Measurements from ENCODE around the gene PDP2.
"Not testable (repeated sequence)": the region's sequence is repeated elsewhere in the genome, so short reads cannot be mapped to it uniquely, and the experiment has no call there.

The PDP2 gene

GRCh38 chr16:66919569-66920298 lies 39.4 kb downstream of the PDP2 start:
- DNase-seq (ENCODE audit: low spot score), result no peak

GRCh38 chr16:66920299-66920590 lies 39.9 kb downstream of the PDP2 start:
- no peak for DNase-seq (ENCODE audit: low spot score)

DNA sequence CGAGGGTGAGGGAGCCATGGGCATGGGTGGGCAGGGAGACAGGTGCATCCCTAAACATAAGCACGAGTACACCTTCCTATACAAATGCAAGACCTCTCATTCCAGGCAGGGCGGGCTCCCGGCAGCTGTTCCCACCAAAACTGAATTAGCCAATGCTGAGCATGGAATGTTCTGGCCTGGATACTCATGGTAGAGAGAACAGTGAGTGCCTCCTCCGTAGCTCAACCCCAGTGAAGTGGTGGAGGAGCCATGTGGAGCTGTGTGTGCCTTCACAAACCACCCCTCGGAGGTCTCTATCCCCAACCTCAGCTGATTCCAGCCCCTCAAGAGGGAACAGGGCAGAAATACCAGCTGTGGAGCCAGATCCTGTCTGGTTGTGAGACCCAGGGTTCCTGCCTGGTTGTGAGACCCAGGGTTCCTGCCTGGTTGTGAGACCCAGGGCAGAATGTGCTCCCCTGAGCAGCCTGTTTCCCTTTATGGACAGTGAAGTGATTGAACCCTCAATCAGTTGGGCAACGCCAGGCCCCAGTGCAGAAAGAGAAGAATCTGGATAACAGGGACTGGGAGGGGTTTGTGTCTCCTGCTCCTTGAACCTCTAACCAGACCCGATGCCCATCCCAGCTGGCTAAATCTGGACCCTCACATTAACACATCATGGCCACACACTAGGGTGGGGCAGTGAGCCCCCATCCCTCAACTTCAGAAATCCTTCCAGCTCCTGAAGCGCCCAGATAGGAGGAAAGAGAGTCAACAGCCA lies 40.8 kb downstream of the PDP2 start:
- no peak for DNase-seq (ENCODE audit: low spot score)

DNA sequence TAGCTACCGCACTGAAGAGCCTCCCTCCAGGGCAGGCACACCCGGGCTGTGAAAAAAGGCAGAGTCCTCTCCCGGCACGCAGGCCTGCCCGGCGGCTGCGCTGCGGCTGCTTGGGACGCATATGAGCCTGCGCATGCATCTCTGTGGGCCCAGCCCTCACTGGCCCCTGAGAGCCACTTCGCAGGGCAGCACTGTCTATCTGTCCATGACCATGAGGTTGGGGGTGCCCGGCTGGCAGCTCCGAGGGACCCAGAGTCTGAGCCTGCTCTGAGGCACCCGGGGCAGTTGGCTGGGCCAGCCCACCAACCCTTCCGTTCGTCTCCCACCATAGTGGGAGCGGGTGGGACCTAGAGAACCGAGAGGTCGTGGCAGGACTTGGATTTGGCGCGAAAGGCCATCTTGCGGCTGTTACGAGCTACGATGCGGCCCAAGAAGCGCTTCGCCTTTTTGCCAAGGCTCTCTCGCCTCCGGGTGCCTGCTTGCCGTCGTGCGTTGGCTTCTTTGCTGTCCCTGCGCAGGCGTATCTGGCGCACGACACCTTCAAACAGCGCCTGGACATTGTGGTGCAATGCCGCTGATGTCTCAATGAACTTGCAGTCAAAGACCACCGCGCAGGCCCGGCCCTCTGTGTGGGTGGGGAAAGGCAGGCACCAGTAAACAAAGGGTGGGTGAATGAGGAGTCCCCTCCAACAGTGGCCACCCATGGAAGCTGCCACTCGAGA lies 41.6 kb downstream of the PDP2 start:
- DNase-seq (ENCODE audit: low spot score), result no peak

GRCh38 chr16:66923247-66923731 lies 43.0 kb downstream of the PDP2 start:
- DNase-seq (ENCODE audit: low spot score), result no peak

DNA sequence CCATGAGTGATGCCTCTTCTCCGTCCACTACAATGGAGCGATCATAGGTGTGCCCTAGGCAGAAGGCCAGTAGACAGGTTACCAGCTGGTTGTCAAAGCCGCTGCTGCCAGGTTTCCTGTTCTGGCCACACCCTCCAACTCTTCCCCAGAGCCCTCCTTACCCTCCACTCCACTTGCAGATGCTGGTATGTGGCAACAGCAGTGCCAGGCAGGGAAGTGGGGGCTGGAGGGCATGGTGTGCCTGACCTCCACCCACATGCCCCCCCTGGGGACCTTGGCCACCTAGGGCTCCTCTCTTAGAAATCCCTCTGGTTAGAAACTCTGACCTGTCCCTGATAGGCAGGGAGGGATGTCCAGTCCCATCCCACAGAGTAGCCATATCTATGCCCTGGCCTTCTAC lies 43.6 kb downstream of the PDP2 start:
- DNase-seq (ENCODE audit: low spot score), result no peak

DNA sequence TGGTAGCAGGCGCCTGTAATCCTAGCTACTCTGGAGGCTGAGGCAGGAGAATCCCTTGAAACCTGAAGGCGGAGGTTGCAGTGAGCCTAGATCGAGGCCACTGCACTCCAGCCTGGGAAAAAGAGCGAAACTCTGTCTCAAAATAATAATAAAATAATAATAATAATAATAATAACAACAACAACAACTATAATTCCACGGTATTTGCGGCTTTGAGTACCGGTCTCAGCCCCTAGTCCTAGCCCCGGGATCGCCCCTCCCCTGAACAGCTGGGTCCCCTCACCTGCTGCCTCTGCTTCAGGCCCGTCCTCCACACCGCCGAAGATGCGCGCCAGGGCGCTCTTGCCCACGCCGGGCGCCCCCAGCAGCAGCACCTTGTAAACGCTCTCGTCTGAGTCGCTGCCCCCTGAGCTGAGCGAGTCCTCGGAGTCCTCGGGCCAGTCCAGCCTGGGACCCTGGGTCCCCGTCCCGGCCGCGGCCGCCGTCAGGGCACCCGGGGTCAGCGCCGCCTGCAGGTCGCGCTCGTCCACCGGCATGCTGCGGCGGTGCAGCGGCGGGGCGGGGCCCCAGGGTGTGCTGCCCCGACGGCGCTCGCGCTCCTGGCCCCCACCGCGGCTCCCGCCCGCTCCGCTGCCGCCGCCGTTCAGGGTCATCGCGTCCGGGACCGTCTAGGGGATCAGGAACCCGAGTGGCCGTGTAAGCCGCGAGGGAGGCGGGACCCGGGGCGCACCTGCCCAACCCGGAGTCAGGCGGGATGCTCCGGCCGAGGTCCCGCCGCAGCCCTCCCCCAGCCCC lies 44.4 kb downstream of the PDP2 start:
- no peak for DNase-seq (ENCODE audit: low spot score)

DNA sequence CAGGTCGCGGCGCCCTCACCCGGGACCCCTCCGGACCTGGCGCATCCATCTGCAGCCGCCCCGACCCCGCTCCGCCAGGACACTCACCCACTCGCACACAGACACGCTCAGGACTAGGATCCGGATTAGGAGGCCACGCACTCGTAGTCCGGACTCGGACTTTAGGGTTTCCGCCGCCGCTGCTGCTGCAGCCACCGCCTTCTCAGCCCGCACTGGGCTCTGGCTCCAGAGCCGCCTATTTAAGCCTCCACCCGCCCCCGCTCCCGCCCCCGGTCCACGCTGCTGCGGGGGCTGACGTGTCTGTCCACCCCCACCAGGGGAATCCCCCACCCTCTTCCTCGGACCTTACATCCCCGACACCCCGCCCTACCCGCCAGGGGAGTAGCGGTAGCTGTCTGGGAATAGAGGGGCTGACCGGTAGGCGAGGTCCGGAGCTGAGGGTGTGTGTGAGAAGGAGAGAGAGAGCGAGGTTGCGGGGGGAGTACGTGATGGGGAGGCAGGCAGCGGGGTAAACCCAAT lies 45.1 kb downstream of the PDP2 start, which contains the start of gene RRAD:
RRAD (minus strand) TSS at position 214 of the 519 bp plus-strand sequence. CDS start 356 bp downstream, outside the sequence.
- no peak for DNase-seq (ENCODE audit: low spot score)

DNA sequence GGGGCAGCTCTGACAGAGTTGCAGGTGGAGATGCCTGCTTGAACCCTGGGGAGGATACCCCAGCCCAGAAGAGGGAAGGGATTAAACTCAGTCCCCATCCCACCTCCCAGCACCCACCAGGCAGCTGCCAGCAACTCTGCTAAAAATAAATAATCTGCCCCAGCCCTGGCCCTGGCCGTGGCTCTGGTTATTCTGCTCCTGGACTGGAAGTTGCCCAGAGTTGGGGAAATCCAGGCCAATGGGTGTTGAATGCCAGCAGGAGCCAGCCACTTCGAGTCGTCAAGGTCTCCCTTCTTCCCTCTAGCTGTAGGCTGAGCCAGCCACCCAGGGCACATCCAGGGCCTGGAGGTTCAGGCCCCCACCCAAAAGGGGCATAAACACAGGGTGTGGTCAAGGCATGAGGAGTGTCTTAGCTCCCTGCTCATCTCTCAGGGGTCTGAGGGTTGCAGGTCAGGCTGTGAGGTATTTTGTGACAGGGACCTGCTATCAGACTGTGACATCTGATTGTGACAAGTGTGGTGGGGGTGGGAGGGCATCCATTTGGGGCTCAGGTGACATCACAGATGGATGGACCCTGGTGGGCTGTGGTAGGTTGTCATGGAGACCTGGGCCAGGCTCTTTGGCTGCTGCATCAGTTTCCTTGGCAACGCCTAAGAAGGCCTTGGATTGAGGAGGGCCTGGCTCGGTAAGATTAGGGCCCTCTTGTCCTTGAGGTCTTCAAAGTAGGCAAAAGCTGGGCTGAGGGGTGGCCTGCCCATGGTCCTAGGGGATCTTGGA lies 46.0 kb downstream of the PDP2 start:
- no peak for DNase-seq (ENCODE audit: low spot score)

GRCh38 chr16:66926961-66927436 lies 46.7 kb downstream of the PDP2 start:
- no peak for DNase-seq (ENCODE audit: low spot score)

GRCh38 chr16:66927918-66928649 lies 47.8 kb downstream of the PDP2 start:
- no peak for DNase-seq (ENCODE audit: low spot score)

DNA sequence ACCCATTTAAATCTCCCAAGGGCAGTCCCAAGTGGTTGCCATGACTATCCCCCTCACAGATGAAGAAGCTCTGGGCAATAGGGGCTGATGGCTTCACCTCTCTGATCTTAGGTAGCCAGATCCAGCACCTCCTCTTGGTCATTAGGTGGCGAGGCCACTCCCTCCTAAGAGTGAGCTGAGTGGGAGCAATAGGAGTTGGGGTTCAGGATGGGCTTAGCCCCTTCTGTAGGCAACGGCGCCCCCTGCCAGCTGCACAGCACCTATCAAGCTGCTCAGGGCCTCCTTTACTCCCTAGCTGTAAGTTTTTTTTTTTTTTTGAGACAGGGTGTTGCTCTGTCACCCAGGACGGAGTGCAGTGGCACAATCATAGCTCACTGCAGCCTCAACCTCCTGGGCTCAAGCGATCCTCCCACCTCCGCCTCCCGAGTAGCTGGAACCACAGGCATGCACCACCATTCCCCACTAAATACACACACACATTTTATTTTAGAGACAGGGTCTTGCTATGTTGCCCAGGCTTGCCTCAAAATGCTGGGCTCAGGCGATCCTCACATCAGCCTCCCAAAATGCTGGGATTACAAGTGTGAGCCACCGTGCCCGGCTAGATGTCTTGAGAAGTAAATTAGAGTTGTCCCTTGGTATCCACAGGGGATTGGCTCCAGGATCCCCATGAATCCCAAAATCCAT lies 48.5 kb downstream of the PDP2 start:
- DNase-seq (ENCODE audit: low spot score), result peak; percentile 39

DNA sequence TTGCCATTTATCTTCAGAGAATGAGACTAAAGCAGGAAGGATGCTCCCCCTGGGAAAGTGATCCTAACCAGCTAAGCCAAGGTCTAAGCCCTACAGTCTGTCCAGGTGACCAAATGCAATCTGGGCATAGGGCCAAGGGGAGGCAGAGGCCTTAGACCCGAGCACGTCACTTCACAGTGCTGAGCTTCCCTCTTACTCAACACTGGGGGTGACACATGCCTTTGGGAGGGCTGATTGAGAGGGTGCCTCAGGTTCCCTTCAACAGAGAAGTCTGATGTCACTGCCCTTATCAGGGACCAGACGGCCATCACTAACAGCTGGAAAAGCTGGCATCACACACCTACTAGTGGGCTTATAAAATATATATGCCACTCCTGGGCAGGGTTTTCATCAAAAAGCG lies 49.9 kb downstream of the PDP2 start:
- DNase-seq (ENCODE audit: low spot score), result no peak

GRCh38 chr16:66931665-66932064 lies 51.4 kb downstream of the PDP2 start:
- no peak for DNase-seq (ENCODE audit: low spot score)

GRCh38 chr16:66932076-66932475 lies 51.8 kb downstream of the PDP2 start:
- no peak for DNase-seq (ENCODE audit: low spot score)

DNA sequence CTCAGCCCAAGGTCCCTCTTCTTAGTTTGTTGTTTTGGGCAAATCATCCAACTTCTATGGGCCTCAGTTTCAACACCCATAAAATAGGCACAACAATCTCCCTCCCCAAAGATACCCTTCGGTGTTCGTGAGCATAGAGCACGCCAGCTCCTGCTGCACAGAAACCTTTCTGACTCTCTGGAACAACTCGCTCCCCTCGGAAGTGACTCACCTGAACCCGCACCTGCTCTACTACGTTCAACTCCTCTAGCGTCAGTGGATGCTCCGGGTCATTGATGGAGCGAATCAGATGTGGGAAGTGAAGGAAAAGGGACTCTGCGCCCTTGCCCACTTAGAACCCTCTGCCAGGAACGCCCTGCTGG lies 53.4 kb downstream of the PDP2 start:
- peak; percentile 37 for DNase-seq (ENCODE audit: low spot score)

DNA sequence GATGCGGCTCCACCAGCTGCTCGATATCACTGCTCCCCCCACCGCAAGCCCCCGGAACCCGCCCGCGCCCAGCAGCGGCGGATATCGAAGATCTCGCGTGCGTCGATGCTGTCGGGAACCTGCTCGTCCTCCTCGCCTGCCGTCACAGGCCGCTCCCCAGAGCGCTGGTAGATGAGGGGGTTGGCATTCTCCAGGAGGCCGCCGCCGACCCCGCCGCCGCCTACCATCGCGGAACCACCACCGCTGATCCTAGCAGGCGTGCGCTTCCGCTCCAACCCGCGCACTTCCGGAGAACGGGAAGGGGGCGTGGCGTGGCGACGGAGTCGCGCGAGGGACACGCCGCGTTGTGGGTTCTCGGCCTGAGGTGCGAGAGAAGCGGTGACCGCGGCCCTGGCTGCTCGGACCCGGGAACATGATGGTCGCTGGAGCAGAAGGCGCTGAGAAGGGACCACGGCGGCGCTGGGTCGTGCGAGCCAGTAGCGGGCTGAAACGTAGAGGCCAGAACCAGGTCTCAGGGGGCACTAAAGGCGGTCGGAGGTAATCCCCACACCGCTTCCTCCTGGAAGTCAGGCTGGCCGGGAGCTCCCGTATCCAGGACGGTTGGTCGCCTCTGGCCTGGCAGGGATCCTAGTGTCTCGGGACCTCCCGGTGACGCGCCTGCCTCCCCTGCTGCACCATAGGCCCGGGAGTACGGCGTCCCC lies 54.0 kb downstream of the PDP2 start, which contains the start of gene CIAO2B:
CIAO2B (minus strand) TSS at position 265 of the 701 bp plus-strand sequence; CDS start at position 227, 38 bp downstream.
- peak; percentile 88 for DNase-seq (ENCODE audit: low spot score)

DNA sequence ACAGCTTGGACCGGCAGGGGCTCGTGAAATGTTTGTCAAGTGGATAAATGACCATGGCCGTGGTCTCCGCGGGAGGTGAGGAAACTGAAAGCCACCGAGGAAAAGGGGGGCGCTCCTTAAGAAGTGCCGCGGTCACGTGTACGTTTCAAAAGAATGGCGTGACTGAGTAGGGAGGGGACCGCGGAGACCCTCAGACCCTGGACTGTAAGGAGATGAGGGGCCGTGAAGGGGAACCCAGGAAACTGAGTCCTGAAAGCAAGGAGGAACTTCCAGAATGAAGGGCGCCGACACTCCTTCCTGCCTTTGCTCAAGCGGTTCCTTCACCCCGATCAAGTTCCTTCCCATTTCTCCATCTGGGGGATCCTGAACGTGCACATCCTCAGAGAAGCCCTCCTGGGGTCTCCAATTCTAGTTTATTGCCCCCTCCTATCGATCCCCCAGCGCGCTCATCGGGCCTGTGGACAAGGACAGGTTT lies 54.6 kb downstream of the PDP2 start:
- not testable (repeated sequence) for DNase-seq (ENCODE audit: low spot score)

Data from activated CD4-positive, alpha-beta T cell treated with anti-CD3 and anti-CD28 coated beads, Interleukin-2, Interleukin-4, amounts not matched to agents 100 ng/mL and 50 ng/mL, durations not matched to agents 16 hours and 8 hours (primary cell).